C4-2B (cell line): Measurements from ENCODE around the gene IFNB1.

Experiments used
- CTCF ChIP-seq: fragments of 450-650 bp; conservative IDR thresholded peaks from 2 replicates; pipeline ENCODE4 v1.5.1; 2017; ENCODE audit warnings: mild to moderate bottlenecking
- ZFX ChIP-seq: fragments of 450-650 bp; IDR thresholded peaks from 2 replicates; pipeline ENCODE4 v1.6.1; 2017

- no peak for TF ChIP-seq CTCF
- no peak for TF ChIP-seq ZFX
Observed at GRCh38 chr9:21114311-21114710, 36.6 kb upstream of the IFNB1 start.
